ENCODE measurements around the gene HSPB3.

- TF ChIP-seq POLR2A (IDR thresholded peaks at IDR 0.05; ENCODE audit: low read length): no peak
- TF ChIP-seq GATA1 (IDR thresholded peaks at IDR 0.05; ENCODE audit: low read depth, low read length): no peak
These were observed 13.2 kb upstream of the HSPB3 start for GRCh38 chr5:54442271-54442670.
